NCI-H146 treated with DMSO at 0.1 percent for 48 hours (cell line): Measurements from ENCODE around the gene CLEC18C.
"Not testable (repeated sequence)": the region's sequence is repeated elsewhere in the genome, so short reads cannot be mapped to it uniquely, and the experiment has no call there.

Experiments used
- DNase-seq: peaks from one replicate; lab custom pipeline; 2025; ENCODE audit not compliant: unreplicated experiment; lab: John Stamatoyannopoulos, UW

Gene CLEC18C

DNA sequence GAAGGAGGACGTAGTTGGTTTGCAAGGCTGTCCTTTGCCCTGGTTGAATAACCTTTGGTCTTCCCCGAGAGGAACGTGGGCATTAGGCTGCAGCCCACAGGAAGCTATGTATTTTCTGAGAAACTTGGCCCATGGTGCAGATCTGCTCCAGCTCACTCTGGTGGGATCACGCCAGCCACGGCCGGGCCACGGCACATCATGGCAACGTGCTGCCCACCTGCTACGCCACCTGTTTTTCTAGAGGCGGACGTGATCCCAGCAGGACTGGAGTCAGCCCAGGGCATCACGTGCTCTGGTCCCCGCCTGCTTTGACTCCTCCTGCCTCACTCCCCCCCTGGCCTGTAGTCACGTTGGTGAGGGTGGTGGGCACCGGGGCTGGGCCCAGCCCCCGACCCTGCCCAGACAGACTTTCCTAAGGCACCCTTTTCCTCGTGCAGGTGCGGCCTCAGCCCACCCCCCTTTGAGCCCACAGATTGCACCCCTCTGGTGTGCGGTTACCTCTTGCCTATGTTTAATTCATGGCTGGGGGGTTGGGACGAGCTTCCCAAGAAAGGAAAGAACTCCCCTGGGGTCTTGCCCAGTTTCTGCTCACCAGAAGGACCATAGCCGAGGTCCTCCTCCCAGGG, at the start of gene CLEC18C:
CLEC18C (plus strand) TSS at position 576 of the 626 bp plus-strand sequence. CDS start 492 bp downstream, outside the sequence.
- DNase-seq, result not testable (repeated sequence)

- not testable (repeated sequence) for DNase-seq
Observed at GRCh38 chr16:70123822-70124221, 49.8 kb upstream of the CLEC18C start.

- not testable (repeated sequence) for DNase-seq
Observed at GRCh38 chr16:70126226-70126625, 47.4 kb upstream of the CLEC18C start.

DNA sequence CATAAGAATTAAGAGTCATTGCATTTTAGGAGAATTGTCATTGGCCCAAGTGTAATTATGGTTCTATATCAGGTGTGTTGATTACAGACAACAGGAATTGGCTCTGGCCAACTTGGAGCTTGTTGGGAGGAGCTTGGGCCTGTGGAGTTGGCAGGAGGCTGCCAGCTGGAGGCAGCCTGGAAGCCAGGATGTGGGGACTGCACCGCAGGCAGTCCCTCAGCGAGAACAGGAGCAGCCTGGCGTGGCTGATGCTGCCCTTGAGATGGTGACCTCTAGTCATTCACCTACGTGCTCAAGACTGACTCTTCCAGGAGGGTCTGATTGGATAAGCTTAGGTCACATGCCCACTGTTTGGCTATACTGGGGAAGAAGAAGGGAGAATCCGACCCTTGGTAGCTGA, 45.9 kb upstream of the CLEC18C start:
- DNase-seq, result not testable (repeated sequence)

- not testable (repeated sequence) for DNase-seq
Observed at GRCh38 chr16:70128844-70129243, 44.7 kb upstream of the CLEC18C start.

GRCh38 chr16:70135796-70136195, 37.8 kb upstream of the CLEC18C start:
- DNase-seq, result not testable (repeated sequence)

DNA sequence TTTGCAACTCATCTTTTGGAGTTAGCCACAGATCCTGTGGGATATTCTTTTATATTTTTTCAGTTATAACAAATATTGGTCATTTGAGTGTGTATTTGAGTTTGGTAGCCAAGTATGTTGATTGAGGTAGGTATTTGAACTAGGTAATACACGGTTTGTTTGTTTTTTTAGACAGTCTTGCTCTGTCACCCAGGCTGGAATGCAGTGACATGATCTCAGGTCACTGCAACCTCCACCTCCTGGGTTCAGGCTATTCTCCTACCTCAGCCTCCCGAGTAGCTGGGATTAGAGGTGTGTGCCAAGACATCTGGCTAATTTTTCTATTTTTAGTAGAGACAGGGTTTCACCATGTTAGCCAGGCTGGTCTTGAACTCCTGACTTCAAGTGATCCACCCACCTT, 37.0 kb upstream of the CLEC18C start:
- DNase-seq, result not testable (repeated sequence)

DNA sequence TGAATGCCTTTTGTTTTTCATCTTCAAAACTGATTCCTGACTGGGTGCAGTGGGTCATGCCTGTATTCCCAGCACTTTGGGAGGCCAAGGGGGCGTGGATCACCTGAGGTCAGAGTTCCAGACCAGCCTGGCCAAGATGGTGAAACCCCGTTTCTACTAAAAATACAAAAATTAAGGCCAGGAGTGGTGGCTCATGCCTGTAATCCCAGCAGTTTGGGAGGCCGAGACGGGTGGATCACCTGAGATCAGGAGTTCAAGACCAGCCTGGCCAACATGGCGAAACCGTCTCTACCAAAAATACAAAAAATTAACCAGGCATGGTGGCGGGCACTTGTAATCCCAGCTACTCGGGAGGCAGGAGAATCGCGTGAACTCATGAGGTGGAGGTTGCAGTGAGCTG, 30.8 kb upstream of the CLEC18C start:
- DNase-seq, result not testable (repeated sequence)

- not testable (repeated sequence) for DNase-seq
Observed at GRCh38 chr16:70143231-70143895, 30.2 kb upstream of the CLEC18C start.

- DNase-seq, result not testable (repeated sequence)
Observed at GRCh38 chr16:70147853-70148252, 25.7 kb upstream of the CLEC18C start.

DNA sequence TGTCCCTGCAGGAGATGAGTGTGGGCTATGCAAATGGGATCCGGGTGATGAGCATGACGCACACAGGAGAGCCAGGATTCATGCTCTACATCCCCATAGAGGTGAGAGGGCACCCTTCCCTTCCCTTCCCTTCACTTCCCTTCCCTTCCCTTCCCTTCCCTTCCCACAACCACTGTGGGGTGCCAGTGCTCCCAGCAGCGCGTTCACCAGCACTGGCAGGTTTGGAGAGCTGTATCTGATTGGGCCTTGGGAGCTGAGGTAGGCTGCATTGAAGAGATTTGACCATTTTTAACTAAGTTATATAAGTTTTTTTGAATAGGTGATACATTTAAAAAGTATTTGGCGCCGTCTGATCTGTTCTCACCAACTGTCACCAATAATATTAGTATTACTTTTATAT, 25.1 kb upstream of the CLEC18C start:
- DNase-seq, result not testable (repeated sequence)

DNA sequence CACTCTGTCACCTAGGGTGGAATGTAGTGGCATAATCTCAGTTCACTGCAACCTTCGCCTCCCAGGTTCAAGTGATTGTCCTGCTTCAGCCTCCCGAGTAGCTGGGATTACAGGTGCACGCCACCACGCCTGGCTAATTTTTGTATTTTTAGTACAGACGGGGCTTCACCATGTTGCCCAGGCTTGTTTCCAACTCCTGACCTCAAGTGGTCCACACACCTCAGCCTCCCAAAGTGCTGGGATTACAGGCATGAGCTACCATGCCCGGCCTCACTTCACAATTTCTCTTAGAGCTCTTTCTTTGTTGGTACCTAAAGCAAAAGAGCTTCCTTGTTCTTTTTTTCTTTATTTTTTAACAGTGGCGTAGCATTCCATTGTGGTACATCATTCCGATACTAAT, 24.3 kb upstream of the CLEC18C start:
- not testable (repeated sequence) for DNase-seq

DNA sequence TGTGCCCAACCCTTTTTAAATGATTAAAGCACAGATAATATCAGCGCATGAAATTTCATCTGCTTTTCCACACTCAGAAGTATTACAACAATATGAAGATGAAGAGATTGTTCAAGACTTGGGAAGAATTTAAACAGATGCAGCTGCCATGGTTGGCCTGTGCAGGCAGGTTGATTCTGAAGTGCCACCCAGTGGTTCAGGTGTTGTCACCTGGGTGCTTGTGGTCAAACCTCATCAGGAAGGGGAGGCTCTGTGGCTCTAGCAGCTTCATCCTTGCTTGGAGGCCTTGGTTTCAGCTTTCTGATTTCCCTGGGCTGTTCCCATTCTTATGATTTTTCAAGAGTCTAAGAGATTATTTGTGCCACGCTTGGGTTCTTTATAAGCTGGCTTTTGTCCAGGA, 22.2 kb upstream of the CLEC18C start:
- DNase-seq, result no peak

- DNase-seq, result no peak
Observed at GRCh38 chr16:70151941-70152509, 21.6 kb upstream of the CLEC18C start.

DNA sequence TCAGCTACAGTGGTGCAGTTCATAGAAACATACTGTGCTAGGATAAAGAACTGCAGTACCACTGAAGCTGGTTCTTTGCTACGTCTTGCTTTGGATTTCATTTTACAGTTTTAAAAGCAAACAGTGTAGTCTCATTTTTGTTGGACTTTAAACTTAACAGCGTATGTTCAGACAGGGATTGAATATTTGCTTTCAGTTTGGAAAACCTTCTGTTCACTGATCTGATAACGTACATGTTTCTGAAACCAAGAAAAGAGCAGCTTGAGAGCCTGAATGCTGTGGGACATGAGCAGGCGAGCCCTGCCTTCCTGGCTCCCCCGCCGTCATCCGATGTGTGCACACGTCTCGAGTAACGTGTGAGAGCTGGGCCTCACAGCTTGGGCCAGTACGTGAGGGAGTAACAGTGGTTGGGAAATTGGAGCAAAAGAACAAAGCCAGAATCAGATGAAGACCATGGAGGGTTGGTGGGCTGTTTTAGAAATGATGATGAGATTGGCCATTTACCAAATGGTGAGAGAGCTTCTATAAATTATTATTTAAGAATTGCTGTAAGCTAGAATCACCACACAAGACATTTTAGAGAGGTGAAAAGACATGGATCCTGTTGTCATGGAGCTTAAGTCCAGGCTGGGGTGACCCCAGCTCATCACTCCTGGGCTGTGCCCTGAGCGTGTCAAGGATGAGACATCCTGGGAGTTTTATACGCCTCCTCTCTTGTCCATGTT, 20.8 kb upstream of the CLEC18C start:
- DNase-seq, result no peak

DNA sequence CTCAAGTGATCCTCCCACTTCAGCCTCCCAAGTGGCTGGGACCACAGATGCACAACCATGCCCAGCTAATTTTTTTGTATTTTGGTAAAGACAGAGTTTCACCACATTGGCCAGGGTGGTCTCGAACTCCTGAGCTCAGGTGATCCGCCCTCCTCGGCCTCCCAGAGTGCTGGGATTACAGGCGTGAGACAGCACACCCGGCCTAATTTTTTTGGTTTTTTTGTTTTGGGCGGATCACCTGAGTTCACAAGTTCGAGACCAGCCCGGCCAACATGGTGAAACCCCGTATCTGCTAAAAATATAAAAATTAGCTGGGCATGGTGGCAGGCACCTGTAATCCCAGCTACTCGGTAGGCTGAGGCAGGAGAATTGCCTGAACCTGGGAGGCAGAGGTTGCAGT, 18.9 kb upstream of the CLEC18C start:
- DNase-seq, result not testable (repeated sequence)

- DNase-seq, result no peak
Observed at GRCh38 chr16:70156207-70156978, 17.2 kb upstream of the CLEC18C start.

DNA sequence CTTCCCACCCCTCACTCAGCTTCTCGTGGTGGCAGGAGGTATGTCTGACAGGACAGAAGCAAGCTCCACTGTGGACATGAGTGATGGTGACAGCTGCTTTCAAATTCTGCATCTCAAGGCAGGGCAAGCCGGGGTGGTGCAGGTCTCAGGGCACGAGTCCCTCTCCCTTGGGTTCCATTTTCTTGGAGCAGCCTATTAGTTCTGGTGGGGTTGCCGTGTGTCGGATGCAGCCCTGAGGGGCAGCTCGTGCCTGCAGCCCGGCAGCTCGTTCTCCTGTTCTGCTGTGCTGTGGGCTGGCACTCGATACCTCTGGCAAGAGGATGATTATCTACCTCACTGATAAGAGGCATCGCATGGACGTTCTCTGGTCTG, 16.5 kb upstream of the CLEC18C start:
- DNase-seq, result no peak

DNA sequence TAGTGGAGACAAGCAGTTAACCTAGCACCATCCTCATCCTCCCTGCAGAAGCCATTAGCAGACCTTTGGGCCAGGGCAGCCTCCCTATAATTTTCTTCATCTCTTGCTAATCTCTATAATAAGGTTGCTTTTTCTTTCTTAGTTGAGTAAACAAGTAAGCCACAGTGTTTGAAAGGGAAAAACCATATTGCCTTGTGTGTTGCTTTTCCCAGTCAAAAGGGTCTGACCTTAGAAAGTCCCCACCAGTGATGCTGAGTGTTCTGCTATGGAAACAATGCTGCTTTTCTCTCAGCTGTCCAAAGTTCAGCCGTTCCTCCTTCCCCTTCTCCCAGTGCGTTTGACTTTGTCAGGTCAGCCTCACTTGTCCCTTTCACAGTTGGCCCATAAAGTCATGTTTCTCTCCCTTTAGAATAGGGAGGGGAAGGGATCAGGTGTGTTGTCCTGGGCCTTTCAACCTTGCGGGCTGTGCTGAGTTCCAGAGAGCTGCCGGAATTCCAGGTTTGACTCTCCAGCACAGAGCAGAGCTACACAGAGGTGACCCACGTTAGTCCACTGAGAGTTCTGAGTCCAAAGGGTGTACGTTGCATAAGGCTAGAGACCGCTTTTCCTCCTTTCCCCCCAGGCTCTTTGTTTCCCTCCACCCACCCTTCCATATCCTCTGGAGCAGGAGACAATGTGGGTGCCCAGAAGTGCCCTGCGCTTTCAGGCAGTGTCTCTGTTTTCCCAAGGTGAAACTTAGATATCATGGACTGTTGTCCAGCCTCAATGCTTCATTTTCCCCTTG, 15.9 kb upstream of the CLEC18C start:
- DNase-seq, result no peak

DNA sequence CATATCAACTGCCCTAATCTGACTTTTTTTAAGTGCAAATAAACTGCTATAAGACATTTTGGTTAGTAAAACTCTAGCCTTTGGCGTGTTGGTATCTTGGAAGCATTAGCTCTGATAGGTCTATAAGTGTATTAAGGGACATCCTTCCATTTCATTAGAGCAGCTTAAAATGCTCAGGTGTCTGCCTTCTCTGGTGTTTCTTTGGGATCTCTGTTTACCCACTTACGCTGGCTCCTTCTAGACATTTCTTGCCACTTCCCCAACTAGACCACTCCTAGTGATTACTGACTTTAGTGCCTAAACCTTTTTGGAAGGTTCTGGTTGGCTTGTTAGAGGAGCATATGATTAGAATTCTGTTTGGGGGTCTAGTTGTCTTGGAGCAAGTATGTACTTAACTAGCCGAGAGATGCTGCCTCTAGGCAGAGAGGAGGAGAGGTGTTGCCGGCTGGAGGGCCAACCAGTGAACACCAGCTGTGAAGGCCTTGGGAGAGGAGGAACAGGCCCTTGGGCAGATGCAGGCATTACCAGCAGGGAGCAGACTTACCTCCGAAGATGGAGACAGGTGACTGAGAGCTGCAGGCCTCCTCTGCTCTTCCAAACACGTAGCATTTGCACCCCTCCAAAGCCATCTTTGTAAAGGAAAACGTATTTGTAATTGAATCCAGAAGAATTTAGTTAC, 15.2 kb upstream of the CLEC18C start:
- no peak for DNase-seq
